ENCODE measurements around the gene C9. TPM values are rescaled to one million over a fixed set of nuclear protein-coding genes. Genes with fewer than 3 reads are reported as not detected.

The C9 gene
- total RNA-seq, 6 experiments from 2014 or later = 0.07 to 0.17 TPM; not detected in 4

DNA sequence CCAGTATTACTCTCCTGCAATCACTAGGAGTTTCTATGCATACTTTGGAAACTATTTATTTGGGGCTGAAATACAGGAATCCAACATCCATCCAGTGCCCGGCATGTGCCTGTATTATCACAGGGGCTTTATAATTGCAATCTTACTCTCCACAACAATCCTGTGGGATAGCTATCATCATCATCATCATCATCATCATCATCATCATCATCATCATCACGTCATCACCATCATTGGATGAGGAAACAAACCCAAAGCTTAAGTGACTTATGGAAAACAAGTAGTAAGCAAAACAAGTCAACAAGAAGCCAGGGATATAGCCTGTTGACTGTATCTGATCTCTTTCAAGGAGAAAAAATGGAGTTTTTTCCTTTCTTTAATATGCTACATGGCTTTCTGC, 97.1 kb downstream of the C9 start:
- DNase-seq = no peak
- Mint-ChIP-seq H3K4me3 (no peak overlapping the region), H3K27ac (no peak overlapping the region), H3K36me3 (ENCODE audit: low read depth) (no peaks in the 10 kb centered on the region), H3K4me1 (ENCODE audit: low read depth) (peaks cover 36% of the 10 kb centered on the region), H3K9me3 (no peaks in the 10 kb centered on the region), H3K27me3 (ENCODE audit: insufficient read depth) (no peaks in the 10 kb centered on the region; the same call in 1 of the 2 replicates)
- TF ChIP-seq, protein P1, sequence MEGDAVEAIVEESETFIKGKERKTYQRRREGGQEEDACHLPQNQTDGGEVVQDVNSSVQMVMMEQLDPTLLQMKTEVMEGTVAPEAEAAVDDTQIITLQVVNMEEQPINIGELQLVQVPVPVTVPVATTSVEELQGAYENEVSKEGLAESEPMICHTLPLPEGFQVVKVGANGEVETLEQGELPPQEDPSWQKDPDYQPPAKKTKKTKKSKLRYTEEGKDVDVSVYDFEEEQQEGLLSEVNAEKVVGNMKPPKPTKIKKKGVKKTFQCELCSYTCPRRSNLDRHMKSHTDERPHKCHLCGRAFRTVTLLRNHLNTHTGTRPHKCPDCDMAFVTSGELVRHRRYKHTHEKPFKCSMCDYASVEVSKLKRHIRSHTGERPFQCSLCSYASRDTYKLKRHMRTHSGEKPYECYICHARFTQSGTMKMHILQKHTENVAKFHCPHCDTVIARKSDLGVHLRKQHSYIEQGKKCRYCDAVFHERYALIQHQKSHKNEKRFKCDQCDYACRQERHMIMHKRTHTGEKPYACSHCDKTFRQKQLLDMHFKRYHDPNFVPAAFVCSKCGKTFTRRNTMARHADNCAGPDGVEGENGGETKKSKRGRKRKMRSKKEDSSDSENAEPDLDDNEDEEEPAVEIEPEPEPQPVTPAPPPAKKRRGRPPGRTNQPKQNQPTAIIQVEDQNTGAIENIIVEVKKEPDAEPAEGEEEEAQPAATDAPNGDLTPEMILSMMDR (IDR thresholded peaks at IDR 0.05) = no peak

DNA sequence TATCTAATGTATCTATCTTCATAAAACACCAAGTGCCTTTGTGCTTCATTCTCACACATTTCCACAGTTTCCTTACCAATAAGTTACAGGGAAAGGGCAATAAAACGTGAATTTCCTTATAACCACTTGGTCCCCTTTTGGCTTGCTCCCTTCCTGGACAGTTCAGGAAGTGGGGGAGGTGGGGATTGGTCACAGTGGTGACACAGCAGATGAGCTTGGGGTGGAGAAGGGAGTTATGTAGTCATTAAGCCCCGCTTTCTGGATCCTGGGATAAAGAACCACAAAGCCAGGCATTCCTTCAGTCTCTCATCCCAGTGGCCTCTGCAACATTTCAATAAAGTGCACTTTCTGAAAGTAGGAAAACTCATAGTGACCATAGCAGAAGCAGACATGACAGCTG, 97.9 kb downstream of the C9 start:
- H3K9me3 Mint-ChIP-seq = no peaks in the 10 kb centered on the region
- no peak overlapping the region for H3K4me3 Mint-ChIP-seq
- H3K36me3 Mint-ChIP-seq (ENCODE audit: low read depth) = no peaks in the 10 kb centered on the region
- TF ChIP-seq, protein P1 (IDR thresholded peaks at IDR 0.05) = no peak
- H3K27me3 Mint-ChIP-seq (ENCODE audit: insufficient read depth) = no peaks in the 10 kb centered on the region; the same call in 1 of the 2 replicates
- peak; percentile 39 for DNase-seq
- peak overlapping the region; percentile 37; the same call in 1 of the 2 replicates for H3K27ac Mint-ChIP-seq
- peaks cover 28% of the 10 kb centered on the region for H3K4me1 Mint-ChIP-seq (ENCODE audit: low read depth)

DNA sequence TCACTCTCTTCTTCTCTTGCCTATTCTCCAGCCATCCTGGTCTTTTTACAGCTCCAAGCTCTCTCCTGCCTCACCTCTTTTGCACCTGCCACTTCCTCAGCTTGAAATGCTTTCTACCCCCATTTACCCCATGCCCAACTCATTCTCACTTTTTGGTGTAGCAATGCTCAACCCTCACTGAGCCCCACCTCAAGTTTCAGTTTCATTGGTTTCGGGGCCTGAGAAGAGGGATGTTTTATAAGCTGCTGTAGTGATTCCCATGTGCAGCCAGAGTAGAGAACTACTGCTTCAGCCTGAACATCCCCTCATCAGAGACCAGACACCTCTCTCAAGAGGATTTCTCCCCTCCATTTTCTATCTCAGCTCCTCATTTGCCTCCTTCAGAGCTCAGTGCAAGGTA, 99.8 kb downstream of the C9 start:
- TF ChIP-seq, protein P1 (IDR thresholded peaks at IDR 0.05) = no peak
- Mint-ChIP-seq H3K4me1 (ENCODE audit: low read depth) (peaks cover 24% of the 10 kb centered on the region), H3K36me3 (ENCODE audit: low read depth) (no peaks in the 10 kb centered on the region), H3K4me3 (no peak overlapping the region), H3K27ac (no peak overlapping the region), H3K27me3 (ENCODE audit: insufficient read depth) (no peaks in the 10 kb centered on the region; the same call in 1 of the 2 replicates), H3K9me3 (no peaks in the 10 kb centered on the region)
- DNase-seq = no peak

DNA sequence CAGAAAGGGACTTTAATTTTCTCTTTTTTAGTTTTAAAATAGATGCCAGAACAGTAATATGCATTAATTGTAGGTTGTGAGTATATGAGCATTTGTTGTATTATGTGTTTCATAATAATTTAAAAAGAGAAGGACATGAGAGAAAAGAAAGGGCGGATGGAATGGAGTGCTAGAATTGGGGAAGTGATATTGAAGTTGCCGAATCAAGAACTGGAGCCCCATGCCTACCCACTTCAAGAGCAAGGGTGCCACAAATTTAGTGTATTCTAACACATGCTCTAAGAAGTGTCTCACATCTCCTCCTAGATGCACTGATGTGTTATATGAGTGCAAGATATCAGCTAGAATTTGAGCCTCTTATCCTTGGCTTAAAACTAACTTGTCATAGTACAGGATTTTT, 101.3 kb downstream of the C9 start:
- Mint-ChIP-seq H3K27ac (no peak overlapping the region), H3K9me3 (no peaks in the 10 kb centered on the region), H3K27me3 (ENCODE audit: insufficient read depth) (no peaks in the 10 kb centered on the region; the same call in 1 of the 2 replicates), H3K4me3 (no peak overlapping the region), H3K36me3 (ENCODE audit: low read depth) (no peaks in the 10 kb centered on the region), H3K4me1 (ENCODE audit: low read depth) (peaks cover 24% of the 10 kb centered on the region)
- DNase-seq = no peak
- TF ChIP-seq, protein P1 (IDR thresholded peaks at IDR 0.05) = no peak

DNA sequence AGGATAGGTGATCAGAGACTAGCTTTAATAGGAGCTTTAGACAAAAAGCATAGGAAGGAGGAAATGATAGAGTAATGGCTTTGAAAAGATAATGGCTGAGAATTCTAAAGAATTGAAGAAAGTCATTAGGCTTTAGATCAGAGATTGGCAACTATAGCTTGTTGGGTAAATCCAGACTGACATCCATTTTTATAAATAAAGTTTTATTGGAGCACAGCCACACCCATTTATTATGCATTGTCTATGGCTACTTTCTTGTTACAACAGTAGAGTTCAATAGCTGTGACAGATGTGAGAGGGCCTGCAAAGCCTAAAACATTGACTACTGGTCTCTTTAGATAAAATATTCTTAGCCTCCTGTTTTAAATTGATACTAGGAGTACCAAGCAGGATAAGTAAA, 104.2 kb downstream of the C9 start:
- no peaks in the 10 kb centered on the region; the same call in 1 of the 2 replicates for H3K27me3 Mint-ChIP-seq (ENCODE audit: insufficient read depth)
- H3K27ac Mint-ChIP-seq = no peak overlapping the region
- DNase-seq = no peak
- no peaks in the 10 kb centered on the region for H3K9me3 Mint-ChIP-seq
- H3K36me3 Mint-ChIP-seq (ENCODE audit: low read depth) = no peaks in the 10 kb centered on the region
- TF ChIP-seq, protein P1 (IDR thresholded peaks at IDR 0.05) = no peak
- H3K4me3 Mint-ChIP-seq = no peak overlapping the region
- peaks cover 22% of the 10 kb centered on the region for H3K4me1 Mint-ChIP-seq (ENCODE audit: low read depth)

DNA sequence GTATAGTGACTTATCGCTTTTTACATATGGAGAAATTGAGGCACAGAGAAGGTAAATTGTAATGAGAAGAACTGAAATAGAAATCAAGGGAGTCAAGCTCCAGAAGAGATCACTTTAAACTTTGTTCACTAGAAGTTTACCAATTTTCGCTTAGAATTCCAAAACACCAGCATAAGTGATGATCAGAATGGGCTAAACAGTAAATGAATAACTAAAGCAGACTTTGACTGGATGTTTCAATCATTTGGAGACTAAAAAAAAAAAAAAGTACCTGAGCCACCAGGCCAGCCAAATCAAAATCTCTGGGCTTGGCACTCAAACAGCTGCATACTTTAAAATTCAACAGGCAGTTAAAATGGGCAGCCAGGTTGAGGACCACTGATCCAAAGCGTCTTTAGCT, 106.7 kb downstream of the C9 start:
- TF ChIP-seq, protein P1 (IDR thresholded peaks at IDR 0.05) = no peak
- no peaks in the 10 kb centered on the region for H3K36me3 Mint-ChIP-seq (ENCODE audit: low read depth)

More for the DNA sequence above, 106.7 kb downstream of the C9 start:
- H3K4me1 Mint-ChIP-seq (ENCODE audit: low read depth) = peaks cover 35% of the 10 kb centered on the region
- no peak overlapping the region for H3K27ac Mint-ChIP-seq
- H3K4me3 Mint-ChIP-seq = no peak overlapping the region
- DNase-seq = no peak
- no peaks in the 10 kb centered on the region for H3K9me3 Mint-ChIP-seq
- H3K27me3 Mint-ChIP-seq (ENCODE audit: insufficient read depth) = no peaks in the 10 kb centered on the region
